Measurements from ENCODE around the gene TNS1. TPM values are rescaled to one million over a fixed set of nuclear protein-coding genes. Genes with fewer than 3 reads are reported as not detected.
A peak's percentile ranks its signal among the peaks of the same experiment; 100 is the strongest.

TNS1 gene
- total RNA-seq, 2 donors from 2014 or later = 168 to 174 TPM

- no peaks in the 10 kb centered on the region for H3K9me3 ChIP-seq
- H3K36me3 ChIP-seq (replicated peaks in 1 of 2; ENCODE audit: insufficient read depth in 1 of 2, low read depth in 2 of 2) = no peaks in the 10 kb centered on the region
- no peak for ATAC-seq
- H3K4me3 ChIP-seq = no peak overlapping the region
- WGBS, 2 donors = 71 to 72% methylated on average over 4 to 6 of the region's 6 CpGs
- DNase-seq = peak in 1 of 4 donors; percentile 7
- peaks cover 66% of the 10 kb centered on the region for H3K4me1 ChIP-seq
- TF ChIP-seq POLR2A (IDR thresholded peaks at IDR 0.05) = no peak
- no peak for TF ChIP-seq CTCF (IDR thresholded peaks at IDR 0.05)
- H3K27me3 ChIP-seq = no peaks in the 10 kb centered on the region
- H3K27ac ChIP-seq = no peak overlapping the region
- intact Hi-C loops (cut with DNase I) = loop anchor here (5.0 kb wide), 1 partner anchor 33 kb away; no protein-coding TSS in a partner anchor
Measured at GRCh38 chr2:217948897-217949296, 53.9 kb downstream of the TNS1 start.

GRCh38 chr2:217948351-217948791 lies 54.4 kb downstream of the TNS1 start:
- no peaks in the 10 kb centered on the region for H3K36me3 ChIP-seq (replicated peaks in 1 of 2; ENCODE audit: insufficient read depth in 1 of 2, low read depth in 2 of 2)
- no peaks in the 10 kb centered on the region for H3K27me3 ChIP-seq
- DNase-seq (no peak), ATAC-seq (no peak)
- intact Hi-C loops (cut with DNase I) = loop anchor here (5.0 kb wide), 1 partner anchor 34 kb away; no protein-coding TSS in a partner anchor
- no peak overlapping the region for H3K4me3 ChIP-seq
- TF ChIP-seq CTCF (IDR thresholded peaks at IDR 0.05) (no peak), POLR2A (IDR thresholded peaks at IDR 0.05) (no peak)
- H3K4me1 ChIP-seq = peaks cover 66% of the 10 kb centered on the region
- no peak overlapping the region for H3K27ac ChIP-seq
- no peaks in the 10 kb centered on the region for H3K9me3 ChIP-seq
- WGBS, 2 donors = 92 to 94% methylated on average over 3 to 4 of the region's 4 CpGs

- TF ChIP-seq POLR2A (IDR thresholded peaks at IDR 0.05) = no peak
- TF ChIP-seq CTCF (IDR thresholded peaks at IDR 0.05) = peak in 1 of 7 experiments; percentile 22
- no peaks in the 10 kb centered on the region for H3K9me3 ChIP-seq
- no peaks in the 10 kb centered on the region for H3K36me3 ChIP-seq (replicated peaks in 1 of 2; ENCODE audit: insufficient read depth in 1 of 2, low read depth in 2 of 2)
- intact Hi-C loops (cut with DNase I) = loop anchor here (5.0 kb wide), 1 partner anchor 35 kb away; no protein-coding TSS in a partner anchor
- WGBS, 2 donors = 84 to 89% methylated on average over 18 to 19 of the region's 19 CpGs
- H3K27ac ChIP-seq = no peak overlapping the region
- no peak overlapping the region for H3K4me3 ChIP-seq
- peak in 1 of 4 donors; percentile 15 for DNase-seq
- no peak for ATAC-seq
- H3K27me3 ChIP-seq = no peaks in the 10 kb centered on the region
- H3K4me1 ChIP-seq = peaks cover 66% of the 10 kb centered on the region
Measured at GRCh38 chr2:217947383-217948350, 55.1 kb downstream of the TNS1 start.

- no peaks in the 10 kb centered on the region for H3K36me3 ChIP-seq (replicated peaks in 1 of 2; ENCODE audit: insufficient read depth in 1 of 2, low read depth in 2 of 2)
- ATAC-seq = no peak
- peak in 1 of 4 donors; percentile 6 for DNase-seq
- no peaks in the 10 kb centered on the region for H3K9me3 ChIP-seq
- 77 to 92% methylated on average over 5 to 6 of the region's 6 CpGs for WGBS, 2 donors
- intact Hi-C loops (cut with DNase I) = loop anchor here (5.0 kb wide), 1 partner anchor 36 kb away; no protein-coding TSS in a partner anchor
- H3K4me3 ChIP-seq = no peak overlapping the region
- peaks cover 59% of the 10 kb centered on the region for H3K4me1 ChIP-seq
- TF ChIP-seq POLR2A (IDR thresholded peaks at IDR 0.05) = no peak
- no peak for TF ChIP-seq CTCF (IDR thresholded peaks at IDR 0.05)
- H3K27me3 ChIP-seq = no peaks in the 10 kb centered on the region
- H3K27ac ChIP-seq = no peak overlapping the region
Measured at GRCh38 chr2:217946051-217946450, 56.7 kb downstream of the TNS1 start.
